Suppressor macrophage (primary cell): Measurements from ENCODE around the gene IL17REL.

Source experiments
- DNase-seq, 4 experiments: peaks; one replicate each; pipeline ENCODE4 v3.0.0-alpha.2; 2020 to 2022

IL17REL gene

DNA sequence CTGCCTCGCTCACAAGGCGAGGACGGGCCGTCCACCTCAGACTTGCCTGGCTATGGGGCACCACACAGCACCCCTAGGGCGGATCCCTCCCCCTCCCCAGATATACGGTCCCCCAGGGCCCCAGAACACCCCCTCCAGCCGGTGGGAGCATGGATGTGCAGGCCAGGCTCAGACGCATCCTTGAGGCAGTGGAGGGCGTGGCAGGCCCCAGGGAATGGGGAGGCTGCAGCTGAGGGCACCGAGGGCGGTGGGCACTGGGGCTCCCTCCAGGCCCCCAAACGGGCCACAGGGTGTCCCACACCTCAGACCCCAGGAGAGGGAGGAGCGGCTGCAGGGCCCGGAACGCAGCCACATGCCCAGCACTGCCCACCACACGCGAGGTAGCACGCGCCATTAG, 33.5 kb upstream of the IL17REL start:
- no peak for DNase-seq

DNA sequence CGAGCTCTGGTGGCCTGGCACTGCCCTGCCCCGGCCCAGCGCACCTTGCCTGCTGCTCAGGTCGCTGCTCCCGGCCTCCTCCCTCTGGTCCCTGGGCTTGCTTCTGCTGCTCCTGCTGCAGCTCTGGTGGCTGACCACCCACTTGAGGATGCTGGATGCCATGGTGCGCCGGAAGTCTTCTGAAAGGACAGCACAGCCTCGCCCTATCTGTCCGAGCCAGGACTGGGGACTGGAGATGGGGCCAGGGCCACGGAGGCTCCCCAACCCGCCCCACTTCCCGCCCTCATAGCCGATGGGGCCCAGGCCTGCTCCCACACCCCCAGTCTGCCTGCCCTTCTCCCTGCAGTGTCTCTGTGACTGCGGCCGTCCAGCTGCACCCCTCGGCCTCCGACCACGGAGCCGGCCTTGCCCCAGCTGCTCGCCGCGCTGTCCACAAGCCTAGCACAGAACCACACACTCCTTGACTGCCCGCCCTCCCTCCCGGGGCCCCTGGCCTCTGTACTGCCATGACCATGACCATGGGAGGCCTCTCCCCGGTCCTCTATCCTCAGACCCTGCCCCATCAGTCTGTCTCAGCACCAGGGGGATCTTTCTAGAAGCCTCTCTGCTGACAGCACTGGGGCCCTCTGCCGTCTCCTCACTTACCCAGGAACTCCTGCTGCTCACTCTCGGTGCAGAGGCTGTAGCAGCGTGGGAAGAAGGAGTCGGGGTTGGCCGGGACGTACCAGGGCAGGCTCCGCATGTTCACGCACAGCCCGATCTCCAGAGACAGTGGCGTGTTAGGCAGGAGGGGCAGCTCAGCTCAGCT, 32.9 kb upstream of the IL17REL start:
- DNase-seq = no peak

- no peak for DNase-seq
Observed at GRCh38 chr22:50044485-50045118, 32.0 kb upstream of the IL17REL start.

DNA sequence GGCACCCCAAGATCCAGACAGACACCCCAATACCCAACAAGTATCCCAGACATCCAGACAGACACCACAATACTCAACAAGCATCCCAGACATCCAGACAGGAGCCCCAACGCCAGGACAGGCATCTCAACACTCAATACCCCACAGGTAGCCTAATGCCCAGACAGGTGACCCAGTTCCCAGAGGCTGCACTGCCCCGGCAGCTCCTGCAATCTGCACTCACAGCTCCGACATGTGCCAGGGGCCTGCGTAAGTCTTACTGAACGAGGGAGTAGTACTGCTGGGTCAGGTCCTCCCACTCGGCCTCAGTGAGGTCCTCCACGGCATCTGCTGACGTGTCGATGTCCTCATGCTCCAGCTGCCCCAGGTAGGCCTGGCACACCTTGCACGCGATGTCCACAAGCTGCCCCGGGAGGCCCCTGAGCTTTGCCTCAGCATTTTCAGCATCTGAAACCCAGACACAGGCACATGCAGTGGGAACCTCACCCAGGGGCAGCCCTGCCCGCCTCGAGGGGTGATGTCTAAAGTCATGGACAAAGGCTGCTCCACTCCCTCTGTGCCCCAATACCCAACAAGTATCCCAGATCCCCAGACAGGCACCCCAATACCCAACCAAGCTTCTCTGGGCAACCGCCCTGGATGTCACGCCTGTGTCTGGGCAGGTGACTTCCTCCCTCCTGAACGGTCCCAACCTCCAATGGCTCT, 28.9 kb upstream of the IL17REL start:
- DNase-seq = no peak

GRCh38 chr22:50040717-50041116, 28.2 kb upstream of the IL17REL start:
- no peak for DNase-seq

DNA sequence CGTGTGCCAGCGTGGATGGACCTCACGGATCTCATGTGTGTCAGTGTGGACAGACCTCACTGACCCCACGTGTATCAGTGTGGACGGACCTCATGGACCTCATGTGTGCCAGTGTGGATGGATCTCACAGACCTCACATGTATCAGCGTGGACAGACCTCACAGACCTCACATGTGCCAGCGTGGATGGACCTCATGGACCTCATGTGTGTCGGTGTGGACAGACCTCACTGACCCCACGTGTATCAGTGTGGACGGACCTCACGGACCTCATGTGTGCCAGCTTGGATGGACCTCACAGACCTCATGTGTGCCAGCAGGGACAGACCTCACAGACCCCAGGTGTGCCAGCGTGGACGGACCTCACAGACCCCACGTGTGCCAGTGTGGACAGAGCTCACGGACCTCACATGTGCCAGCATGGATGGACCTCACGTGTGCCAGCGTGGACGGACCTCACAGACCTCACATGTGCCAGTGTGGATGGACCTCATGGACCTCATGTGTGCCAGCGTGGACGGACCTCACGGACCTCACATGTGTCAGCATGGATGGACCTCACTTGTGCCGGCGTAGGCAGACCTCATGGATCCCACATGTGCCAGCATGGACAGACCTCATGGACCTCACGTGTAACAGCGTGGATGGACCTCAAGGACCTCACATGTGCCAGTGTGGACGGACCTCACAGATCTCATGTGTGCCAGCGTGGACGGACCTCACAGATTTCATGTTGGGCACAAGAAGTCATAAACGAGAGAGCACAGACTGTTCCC, 27.3 kb upstream of the IL17REL start:
- no peak for DNase-seq

- no peak for DNase-seq
Observed at GRCh38 chr22:50035976-50036724, 23.6 kb upstream of the IL17REL start.

DNA sequence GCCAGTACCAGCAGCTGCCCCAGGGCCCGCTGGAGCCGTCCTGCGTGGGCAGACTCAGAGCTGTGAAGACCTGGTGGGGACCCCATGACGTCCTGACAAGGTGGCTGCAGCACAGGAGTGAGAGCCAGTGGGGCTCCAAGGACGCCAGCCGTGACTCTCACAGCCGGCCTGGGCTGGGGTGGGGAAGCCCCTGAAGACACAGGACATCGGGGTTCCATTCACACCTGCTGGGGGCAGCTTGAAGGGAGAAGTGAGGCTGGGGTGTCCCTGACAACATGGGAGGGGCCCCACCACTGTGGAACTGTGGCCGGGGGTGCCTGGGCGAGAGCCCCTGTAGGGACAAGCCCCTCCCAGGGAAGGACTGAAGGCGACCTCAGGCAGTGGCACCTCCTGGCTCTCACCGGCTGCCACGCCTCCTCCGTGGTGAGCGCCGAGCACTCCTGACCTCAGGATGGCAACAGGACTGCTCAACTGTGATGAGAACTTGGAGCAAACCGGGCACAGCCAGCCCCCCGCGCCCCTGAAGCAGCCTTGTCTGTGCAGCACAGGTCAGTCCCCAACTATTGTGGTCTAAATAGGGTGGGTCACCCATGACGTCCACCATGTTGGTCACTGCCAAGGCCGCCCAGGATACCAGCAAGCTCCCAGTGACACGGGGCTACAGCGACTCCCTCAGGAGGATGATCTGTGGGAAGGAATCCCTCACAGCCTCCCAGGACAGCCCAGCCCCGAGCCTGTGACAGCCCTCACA, 22.7 kb upstream of the IL17REL start:
- no peak for DNase-seq

DNA sequence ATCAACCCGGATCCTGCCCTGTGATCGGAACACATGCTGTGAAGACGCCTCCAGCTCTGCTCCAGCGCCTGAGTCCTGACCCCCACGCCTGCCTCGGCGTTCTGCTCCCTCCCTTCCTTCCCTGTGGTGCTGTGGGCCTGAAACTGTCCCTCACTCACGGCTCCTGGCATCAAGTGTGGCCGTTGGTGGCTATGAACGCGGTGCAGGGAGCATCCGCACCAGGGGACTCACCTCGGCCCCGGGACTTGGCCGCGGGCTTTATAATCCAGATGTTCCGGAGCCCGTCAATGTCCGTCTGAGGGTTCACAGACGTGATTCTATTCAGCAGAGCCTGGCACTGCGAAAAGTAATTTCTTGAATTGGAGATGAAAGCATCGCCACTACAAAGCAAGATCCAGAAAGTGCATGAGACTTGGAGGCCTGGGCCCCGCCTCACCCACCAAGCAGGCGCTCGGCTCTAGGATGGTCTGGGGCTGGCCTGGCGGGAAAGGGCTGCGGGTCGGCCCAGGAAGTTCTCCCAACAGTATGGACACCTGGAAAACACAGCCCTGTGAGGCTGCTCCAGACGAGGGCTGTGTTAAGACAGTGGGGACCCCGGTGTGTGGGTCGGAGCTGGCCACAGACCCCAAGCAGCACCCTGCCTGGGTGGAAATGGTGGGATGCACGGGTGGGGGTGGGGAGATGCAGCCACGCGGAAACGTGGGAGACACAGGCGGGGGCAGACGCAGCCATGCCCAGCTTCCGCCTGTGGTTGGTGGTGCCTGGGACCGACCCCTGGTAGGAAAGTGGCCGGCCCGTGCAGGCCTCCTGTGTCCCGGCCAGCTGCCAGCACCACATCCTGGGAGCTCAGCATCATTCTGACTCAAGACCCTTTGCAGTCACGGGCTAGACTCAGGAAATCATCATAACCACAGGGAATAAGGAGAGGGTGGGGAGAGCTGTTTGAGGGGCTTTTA, 21.8 kb upstream of the IL17REL start:
- peak in 2 of 4 experiments; percentile 30 to 33 for DNase-seq

GRCh38 chr22:50032941-50033601, 20.5 kb upstream of the IL17REL start:
- DNase-seq = no peak

DNA sequence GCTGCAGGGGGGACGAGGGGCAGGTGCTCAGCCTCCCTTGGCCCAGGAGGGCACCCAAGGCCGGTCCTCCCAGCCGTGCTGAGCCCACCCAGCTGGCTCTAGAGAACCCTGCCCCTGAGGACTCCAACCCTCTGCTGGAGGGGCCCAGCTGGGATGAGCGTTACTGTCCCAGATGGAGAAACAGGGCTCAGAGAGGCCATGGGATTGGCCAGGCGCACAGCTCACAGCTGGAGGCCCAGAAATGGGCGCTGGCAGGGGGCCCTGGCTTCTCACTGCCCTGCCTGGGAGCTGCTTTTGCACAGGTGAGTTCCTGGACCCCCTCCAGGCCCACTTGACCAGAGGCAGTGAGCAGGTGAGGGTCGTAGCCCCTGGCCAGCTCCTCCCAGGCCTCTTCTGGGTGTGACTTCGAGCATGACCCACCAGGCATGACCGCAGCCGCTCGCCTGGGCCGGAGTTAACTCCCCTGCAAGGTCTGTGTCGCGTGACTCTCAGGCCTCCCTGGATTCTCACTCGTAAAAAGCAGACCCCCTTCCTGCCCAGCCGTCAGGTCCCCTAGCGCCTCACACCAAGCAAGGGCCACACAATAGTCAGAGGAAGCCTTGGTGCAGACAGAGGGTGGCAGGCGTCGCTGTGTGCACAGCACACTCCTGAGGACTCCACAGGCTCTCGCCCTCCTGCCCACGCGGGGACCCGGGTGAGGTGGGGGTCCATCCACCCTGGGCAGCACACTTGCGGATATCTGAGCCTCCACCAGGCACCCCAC, 19.7 kb upstream of the IL17REL start:
- DNase-seq = no peak

GRCh38 chr22:50031189-50032091, 18.9 kb upstream of the IL17REL start:
- DNase-seq = no peak

- peak; percentile 78 to 90 (median 84) for DNase-seq
Observed at GRCh38 chr22:50030297-50031188, 18.0 kb upstream of the IL17REL start.

DNA sequence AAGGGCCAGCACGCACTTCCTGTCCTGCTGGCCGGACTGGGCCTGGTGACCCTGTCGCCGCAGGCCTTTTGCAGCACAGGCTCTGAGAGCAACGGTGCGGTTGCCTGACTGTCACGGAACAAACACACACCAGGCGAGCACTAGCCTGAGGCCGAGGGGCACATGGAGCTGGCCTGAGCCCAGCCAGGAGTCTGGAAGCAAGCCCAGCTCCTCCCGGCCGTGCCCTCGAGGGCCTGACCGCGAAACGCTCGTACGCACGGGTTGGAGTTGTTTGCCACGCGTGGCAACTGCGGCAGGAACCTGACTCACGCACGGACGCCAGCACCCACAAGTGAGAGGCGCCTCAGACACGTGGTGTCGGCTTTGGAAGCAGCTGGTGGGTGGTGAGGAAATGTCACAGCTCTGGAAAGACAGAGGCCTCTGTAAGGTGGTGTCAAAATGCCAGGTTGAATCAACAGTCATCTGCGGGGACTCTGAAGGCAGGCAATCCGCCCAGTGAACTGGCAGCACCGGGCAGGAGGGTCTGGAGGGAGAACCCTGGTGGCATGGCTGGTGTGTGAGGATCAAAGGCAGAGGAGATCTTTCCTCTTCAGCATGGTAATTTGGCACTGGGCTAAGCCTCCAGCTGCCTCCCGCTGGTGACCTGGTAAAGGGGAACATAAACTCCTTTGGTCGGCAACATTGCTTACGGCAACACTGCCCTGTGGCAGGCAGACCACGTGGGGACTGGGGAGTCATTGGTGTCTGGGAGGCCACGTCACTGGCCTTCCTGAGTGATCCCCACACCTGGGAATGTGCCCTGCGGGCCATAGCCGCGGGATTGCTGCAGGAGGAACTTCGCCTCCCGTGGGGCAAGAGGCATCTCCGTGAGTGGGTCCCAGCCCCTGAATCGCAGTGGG, 15.3 kb upstream of the IL17REL start:
- DNase-seq = peak; percentile 48 to 71 (median 68)

DNA sequence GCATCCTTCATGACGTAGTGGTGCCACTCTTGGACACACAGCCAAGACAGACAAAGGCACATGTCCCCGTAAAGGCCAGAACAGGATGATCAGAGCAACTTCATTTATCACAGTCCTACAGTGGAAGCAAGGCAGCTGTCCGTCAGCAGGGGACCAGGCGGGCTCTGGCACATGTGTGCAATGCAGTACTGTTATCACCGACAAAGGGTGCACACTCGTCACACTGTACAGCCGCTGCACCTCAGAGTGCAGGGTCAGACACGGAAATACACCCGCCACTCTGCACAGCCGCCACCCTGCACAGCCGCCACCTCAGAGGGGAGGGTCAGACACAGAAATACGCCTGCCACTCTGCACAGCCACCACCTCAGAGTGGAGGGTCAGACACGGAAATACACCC, 13.4 kb upstream of the IL17REL start:
- no peak for DNase-seq
